ENCODE results near the gene ASCL1.

The ASCL1 gene

DNA sequence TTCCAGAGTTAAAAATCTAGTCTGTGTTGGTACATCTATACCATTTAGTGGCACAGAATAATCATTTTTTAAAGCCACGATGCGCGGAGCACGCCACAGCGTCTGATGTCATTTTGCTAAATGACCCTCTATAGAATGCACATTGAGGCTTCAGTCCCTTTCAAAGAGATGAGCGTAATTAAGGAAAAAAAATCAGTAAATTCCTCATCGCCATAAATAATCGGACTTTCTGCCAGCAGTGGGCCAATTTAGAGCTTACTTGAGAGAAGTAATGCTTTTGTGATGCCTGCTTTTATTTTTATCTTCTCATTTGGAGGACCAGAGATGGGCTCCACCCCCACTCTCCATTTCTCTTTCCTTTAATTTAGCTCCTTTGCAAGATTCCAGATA, 4.0 kb downstream of the ASCL1 start:
- peak overlapping the region; percentile 4 for H3K4me3 Mint-ChIP-seq
- peaks cover 12% of the 10 kb centered on the region for H3K9me3 Mint-ChIP-seq
- H3K27me3 Mint-ChIP-seq: peaks cover 69% of the 10 kb centered on the region
- no peaks in the 10 kb centered on the region for H3K36me3 Mint-ChIP-seq
- H3K4me1 Mint-ChIP-seq: peaks cover 31% of the 10 kb centered on the region
- no peak overlapping the region for H3K27ac Mint-ChIP-seq

DNA sequence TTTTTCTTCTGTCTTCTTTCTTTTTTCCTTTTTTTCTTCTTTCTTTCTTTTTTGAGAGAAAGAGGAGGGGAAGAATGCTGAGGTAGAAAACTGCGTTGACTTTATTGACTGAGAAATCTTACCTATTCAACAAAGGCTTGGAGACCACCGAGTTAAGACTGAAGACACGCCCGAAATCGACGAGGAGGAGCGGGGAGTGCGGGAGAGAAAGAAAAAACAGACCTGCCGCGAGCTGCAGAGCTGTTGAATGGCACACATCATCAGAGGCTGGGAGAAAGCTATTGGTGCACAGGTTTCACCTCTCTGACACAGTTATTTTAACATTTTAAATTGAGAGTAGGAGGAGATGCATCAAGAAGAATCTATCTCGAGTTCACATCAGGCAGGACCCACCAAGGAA, 5.1 kb downstream of the ASCL1 start:
- no peaks in the 10 kb centered on the region for H3K36me3 Mint-ChIP-seq
- H3K27ac Mint-ChIP-seq: no peak overlapping the region
- peaks cover 25% of the 10 kb centered on the region for H3K4me1 Mint-ChIP-seq
- H3K27me3 Mint-ChIP-seq: peaks cover 70% of the 10 kb centered on the region
- H3K4me3 Mint-ChIP-seq: no peak overlapping the region
- peaks cover 12% of the 10 kb centered on the region for H3K9me3 Mint-ChIP-seq

DNA sequence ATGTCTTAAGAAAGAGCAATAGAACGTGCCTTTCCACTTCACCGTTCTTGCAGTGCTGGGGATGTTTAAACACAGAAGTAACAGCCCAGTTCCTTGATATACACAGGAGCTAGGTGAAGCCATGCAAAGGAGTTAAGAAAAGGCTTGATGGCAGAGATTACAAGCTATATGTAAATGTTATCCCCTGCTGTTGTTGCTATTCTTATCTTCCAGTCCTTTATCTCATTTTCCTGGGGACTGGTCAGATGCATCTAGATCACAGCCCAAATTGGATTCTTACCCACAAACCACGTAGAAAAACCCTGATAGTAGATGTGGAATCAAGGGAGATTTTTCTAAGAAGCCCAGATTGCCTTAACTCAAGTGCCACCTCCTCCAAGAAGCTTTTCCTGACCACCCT, 5.5 kb downstream of the ASCL1 start:
- Mint-ChIP-seq H3K27me3 (peaks cover 69% of the 10 kb centered on the region), H3K9me3 (peaks cover 12% of the 10 kb centered on the region), H3K4me3 (no peak overlapping the region), H3K27ac (no peak overlapping the region), H3K36me3 (no peaks in the 10 kb centered on the region), H3K4me1 (peaks cover 23% of the 10 kb centered on the region)

DNA sequence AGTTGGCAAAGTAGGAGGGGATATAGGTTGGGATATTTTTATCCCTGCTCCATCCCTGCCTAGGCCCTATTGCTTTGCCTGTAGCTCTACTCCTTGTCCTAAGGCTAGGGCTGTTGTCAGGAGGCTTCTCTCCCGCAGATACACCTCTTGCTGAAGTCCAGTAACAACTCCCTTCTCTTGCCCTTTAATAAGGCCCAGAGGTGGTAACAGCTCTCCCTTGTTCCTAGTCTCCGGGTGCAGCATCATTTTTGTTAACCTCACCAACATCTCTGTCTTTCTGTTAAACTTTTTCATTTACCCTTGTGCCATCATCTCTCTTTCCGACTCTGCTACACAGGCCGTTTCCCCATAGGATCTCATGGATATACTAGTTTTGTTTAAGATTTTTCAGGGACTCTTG, 6.3 kb downstream of the ASCL1 start:
- Mint-ChIP-seq H3K36me3 (no peaks in the 10 kb centered on the region), H3K27me3 (peaks cover 74% of the 10 kb centered on the region), H3K27ac (no peak overlapping the region), H3K4me1 (peaks cover 23% of the 10 kb centered on the region), H3K9me3 (peaks cover 12% of the 10 kb centered on the region), H3K4me3 (no peak overlapping the region)

DNA sequence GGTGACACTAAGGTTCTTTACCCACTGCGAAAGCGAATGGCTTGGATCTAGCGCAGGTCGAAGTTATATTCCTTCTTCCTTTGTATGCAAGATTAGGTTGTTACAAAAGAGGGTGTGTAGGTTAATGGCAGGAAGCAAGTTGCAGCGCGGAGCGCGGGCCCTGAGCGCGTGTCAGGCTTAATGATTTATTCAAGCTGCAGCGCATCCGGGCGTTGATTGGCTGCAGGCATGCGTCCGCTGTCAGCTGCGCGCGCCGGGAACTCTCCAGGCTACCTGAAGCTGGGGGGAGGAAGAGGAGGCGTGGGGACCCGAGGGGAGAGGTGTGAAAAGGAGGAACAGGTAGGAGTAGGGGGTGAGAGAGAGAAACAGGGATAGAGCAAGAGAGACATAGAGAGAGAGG, 7.4 kb downstream of the ASCL1 start:
- peaks cover 68% of the 10 kb centered on the region for H3K27me3 Mint-ChIP-seq
- no peak overlapping the region for H3K27ac Mint-ChIP-seq
- peaks cover 17% of the 10 kb centered on the region for H3K4me1 Mint-ChIP-seq
- peaks cover 12% of the 10 kb centered on the region for H3K9me3 Mint-ChIP-seq
- peak overlapping the region; percentile 64 for H3K4me3 Mint-ChIP-seq
- no peaks in the 10 kb centered on the region for H3K36me3 Mint-ChIP-seq

DNA sequence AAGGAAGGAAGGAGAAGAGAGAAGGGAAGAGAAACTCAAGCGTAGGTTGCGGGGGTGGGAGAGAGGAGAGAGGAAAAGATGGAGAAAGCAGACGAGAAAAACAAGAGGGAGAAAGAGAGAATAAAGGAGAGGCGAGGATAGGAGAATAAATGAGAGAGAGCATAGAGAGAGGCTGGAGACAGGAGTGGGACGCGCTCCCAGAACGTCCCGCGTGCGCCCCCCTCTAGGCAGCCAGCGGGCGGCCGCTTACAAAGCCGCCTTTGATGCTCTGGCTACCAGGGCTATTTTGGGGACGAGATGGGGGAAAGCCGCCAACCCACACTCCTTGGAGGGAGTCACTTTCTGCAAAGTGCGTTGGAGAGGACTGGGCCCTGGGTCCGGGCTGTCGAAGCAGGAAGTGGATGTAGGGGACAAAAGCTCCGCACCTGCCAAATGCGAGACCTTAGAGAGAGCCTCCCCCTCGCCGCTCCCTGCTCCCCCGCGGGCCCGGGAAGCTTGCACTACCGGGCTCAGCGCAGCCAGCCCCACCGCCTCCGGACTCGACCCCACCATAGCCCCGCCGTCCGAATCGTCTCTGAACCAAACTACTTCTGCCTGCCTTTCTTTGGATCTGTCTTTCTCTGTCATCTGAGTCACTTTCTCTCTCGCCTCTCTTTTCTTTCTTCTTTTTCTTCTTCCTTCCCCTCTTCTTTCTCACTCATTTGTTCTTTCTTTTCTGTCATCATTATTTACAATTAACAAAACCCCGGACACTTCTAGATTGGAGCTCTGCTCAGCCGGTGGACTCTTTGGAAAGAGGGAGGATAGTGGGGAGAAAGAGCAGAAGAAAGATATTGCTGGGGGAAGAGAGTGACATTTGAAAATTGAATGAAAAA, 8.0 kb downstream of the ASCL1 start:
- Mint-ChIP-seq H3K36me3 (no peaks in the 10 kb centered on the region), H3K27ac (no peak overlapping the region), H3K9me3 (peaks cover 12% of the 10 kb centered on the region), H3K27me3 (peaks cover 68% of the 10 kb centered on the region), H3K4me1 (peaks cover 17% of the 10 kb centered on the region), H3K4me3 (peak overlapping the region; percentile 70)

DNA sequence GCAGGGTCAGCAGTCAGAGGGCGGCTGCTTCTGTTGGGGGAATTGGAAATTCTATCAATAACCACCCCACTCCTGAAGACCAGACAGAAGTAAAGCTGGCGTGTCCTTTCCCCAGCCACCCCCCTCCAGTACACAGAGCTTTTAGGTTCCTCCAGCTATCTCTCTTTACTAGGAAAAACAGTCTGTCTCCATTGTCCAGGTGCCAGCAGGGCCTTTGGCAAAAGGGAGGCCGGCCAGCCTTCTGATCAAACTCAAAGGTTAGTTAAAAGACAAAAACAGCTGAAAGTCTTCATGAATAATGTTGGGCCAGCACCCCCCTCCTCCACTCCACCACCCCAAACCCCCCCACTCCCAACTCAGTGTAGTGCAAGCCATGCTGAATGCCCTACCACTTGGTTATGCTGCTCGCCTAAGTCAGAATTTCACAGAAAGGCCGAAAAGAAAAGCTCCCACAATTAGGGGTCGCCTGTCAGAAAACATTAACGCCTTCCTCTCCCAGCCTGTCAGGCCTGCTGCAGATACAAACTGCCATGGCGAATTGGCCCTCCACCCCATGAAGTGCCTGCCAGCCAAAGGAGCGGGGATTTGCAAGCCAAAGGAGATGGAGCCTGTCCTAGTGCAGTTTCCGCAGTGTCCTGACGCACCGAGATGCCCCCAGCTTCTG, 8.9 kb downstream of the ASCL1 start:
- peaks cover 63% of the 10 kb centered on the region for H3K27me3 Mint-ChIP-seq
- H3K4me3 Mint-ChIP-seq: no peak overlapping the region
- peaks cover 17% of the 10 kb centered on the region for H3K4me1 Mint-ChIP-seq
- peaks cover 12% of the 10 kb centered on the region for H3K9me3 Mint-ChIP-seq
- no peak overlapping the region for H3K27ac Mint-ChIP-seq
- no peaks in the 10 kb centered on the region for H3K36me3 Mint-ChIP-seq

DNA sequence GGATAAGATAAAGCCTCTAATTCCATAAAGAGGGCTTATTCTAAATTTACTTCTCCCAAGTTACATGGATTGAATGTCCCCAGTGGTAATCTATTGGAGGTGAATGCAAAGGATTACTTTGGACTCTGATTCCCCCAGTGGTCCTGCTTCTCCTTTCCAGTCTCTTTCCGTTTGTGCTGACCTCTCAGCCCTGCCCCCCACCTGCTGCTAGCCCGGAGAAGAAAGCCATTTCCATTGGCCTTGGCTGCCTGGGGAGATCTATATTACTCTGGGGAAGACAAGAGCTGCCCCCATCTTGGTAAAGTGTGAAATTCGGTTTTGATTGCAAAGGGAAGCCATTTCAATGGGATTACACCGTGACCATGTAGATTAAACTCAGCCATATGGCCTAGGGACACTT, 13.3 kb downstream of the ASCL1 start:
- Mint-ChIP-seq H3K27me3 (peaks cover 35% of the 10 kb centered on the region), H3K9me3 (no peaks in the 10 kb centered on the region), H3K27ac (no peak overlapping the region)

DNA sequence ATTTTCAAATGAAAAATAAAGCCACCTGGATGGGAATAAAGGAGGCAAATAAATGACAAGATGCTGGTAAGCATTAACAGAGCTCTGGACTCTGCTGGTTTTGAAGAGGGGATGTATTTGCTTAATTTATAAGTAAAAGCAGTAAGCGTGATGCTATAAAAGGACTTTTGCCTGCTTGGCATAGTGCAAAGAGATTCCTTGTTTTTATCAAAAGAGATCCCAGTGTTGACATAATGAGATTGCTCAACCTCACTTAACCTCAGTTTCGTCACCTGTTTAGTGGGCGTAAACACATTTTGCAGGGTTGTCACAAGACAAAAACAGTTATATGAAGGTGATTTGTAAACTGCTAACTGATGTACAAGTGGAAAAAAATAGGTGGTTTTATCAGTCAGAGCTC, 13.8 kb downstream of the ASCL1 start:
- no peaks in the 10 kb centered on the region for H3K36me3 Mint-ChIP-seq
- no peak overlapping the region for H3K4me3 Mint-ChIP-seq
- no peaks in the 10 kb centered on the region for H3K4me1 Mint-ChIP-seq
- peaks cover 31% of the 10 kb centered on the region for H3K27me3 Mint-ChIP-seq
- no peak overlapping the region for H3K27ac Mint-ChIP-seq
- H3K9me3 Mint-ChIP-seq: no peaks in the 10 kb centered on the region

More for the DNA sequence above, 13.3 kb downstream of the ASCL1 start:
- no peak overlapping the region for H3K4me3 Mint-ChIP-seq
- H3K4me1 Mint-ChIP-seq: peaks cover 2% of the 10 kb centered on the region
- H3K36me3 Mint-ChIP-seq: no peaks in the 10 kb centered on the region

DNA sequence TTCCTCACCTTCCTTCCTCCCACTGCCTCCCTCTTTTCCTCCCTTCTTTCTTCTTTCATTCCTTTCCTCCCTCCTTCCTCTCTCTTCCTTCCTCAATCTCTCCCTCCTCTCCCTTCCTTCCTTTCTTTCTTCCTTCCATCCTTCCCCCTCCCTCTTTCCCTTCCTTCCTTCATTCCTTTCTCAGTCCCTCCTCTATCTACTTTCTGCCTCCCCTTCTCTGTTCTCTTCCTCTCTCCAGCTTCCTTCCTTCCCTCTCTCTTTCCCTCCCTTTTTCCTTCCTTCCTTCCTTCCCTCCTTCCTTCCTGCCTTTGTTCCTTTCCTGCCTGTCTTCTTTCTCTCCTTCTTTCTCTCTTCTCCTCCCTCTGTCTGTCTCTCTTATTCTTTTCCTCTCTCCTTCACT, 16.1 kb downstream of the ASCL1 start:
- Mint-ChIP-seq H3K4me1 (no peaks in the 10 kb centered on the region), H3K27ac (no peak overlapping the region), H3K4me3 (no peak overlapping the region), H3K9me3 (no peaks in the 10 kb centered on the region), H3K36me3 (no peaks in the 10 kb centered on the region), H3K27me3 (peaks cover 17% of the 10 kb centered on the region)

DNA sequence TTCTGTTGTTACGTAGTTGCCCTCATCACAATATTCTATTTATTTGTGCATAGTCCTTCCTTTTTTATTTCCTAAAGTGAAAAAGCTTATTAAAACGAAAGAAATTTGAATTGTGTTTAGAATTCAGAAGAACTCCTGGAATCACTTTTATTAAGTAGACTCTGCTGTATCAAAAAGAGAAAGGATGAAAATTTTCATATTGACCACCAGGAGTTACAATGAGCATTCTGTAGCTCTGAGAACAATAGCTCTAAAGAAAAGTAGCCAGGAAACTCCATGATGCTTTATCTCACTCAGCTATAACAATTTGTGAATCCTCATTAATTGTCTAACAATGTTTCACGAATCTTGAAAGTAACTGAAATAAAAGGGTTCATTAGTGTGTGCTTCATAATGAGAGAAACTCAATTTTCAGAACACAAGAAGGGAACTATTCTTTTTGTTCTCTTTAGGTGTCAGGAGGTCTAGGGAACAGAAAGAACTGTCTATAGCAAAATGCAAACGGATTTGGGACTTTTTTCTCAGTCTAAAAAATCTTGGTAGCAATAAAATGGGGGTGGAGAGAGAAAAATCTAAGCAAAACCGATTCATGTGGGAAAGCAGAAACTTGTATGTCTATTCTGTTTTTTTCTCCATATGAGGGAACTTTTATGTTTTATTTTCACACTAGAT, 19.3 kb downstream of the ASCL1 start:
- no peaks in the 10 kb centered on the region for H3K36me3 Mint-ChIP-seq
- peaks cover 10% of the 10 kb centered on the region for H3K27me3 Mint-ChIP-seq
- H3K9me3 Mint-ChIP-seq: no peaks in the 10 kb centered on the region
- H3K4me1 Mint-ChIP-seq: no peaks in the 10 kb centered on the region
- no peak overlapping the region for H3K4me3 Mint-ChIP-seq
- no peak overlapping the region for H3K27ac Mint-ChIP-seq

DNA sequence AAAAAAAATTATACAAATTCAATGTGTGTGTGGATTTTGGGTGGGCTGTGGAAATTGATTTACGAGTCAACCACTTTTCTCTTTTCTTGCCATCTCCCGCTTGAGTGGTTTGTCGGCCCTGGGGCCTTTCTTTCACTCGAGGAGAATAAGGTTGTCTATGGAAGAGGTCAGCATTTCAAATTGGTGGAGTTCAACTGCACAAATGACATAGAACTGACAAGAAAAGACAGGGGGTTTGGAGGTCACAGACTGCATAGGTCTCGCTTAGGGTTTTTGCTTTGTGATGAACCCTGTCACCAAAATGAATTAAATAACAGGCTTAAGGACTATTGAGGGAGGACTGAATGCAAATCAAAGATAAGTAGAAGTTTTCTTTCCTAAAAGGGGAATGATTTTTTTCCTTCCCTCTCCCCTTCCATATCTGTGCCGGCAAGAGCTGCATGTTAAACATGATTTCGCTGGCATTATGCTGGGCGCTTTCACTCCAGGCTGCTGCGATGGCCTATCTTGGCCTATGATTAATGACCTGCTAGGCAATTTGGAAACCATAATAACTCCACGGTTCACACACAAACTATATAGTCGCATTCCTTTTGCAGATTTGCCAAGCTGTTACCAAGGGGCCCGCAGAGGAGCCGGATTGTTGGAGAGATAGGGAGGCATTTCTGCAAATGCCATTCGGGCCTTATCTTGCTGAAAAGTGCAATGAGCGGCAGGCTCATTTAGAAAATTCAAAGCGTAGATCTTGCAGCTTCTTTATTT, 20.7 kb downstream of the ASCL1 start:
- Mint-ChIP-seq H3K27me3 (peaks cover 4% of the 10 kb centered on the region), H3K4me3 (no peak overlapping the region), H3K4me1 (no peaks in the 10 kb centered on the region), H3K9me3 (no peaks in the 10 kb centered on the region), H3K36me3 (no peaks in the 10 kb centered on the region), H3K27ac (no peak overlapping the region)

DNA sequence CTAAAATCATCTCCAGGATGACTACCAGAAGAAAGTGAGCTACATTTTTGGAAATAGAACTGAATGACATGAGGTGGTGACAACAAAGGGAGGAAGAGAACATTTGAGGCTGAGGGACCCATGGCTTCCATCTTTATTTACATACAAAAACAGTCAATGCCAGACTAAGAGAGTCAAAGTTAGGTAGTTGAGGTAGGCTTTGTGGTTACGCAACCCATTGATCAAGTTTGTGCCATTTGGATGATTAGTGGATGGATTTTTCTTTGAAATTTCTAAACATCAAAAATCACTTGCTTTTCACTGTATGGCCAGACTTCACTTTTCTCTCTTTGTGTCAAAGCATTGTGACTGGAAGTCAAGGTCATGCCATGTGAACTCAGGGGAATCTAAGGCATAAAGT, 22.9 kb downstream of the ASCL1 start:
- Mint-ChIP-seq H3K27me3 (peaks cover 4% of the 10 kb centered on the region), H3K4me1 (no peaks in the 10 kb centered on the region), H3K4me3 (no peak overlapping the region), H3K9me3 (no peaks in the 10 kb centered on the region), H3K36me3 (no peaks in the 10 kb centered on the region), H3K27ac (no peak overlapping the region)

DNA sequence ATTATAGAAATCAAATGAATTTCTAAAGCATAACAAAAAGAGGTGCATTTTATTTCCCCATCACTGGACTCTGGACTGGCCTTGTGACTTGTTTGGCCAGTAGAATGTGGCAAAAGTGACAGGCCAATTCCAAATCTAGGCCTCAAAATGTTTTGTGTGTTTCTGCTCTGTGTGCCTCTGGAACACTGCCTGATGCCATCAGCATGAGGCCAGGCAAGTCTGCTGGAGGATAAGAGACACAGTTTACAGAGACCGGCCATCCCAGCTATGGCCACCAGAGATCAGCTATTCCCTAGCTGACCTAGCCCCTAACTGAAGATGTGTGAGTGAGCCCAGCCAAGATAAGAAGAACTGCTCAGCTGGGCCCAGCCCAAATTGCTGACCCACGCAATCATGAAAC, 32.9 kb downstream of the ASCL1 start:
- Mint-ChIP-seq H3K4me1 (peaks cover 4% of the 10 kb centered on the region), H3K9me3 (peaks cover 4% of the 10 kb centered on the region), H3K4me3 (no peak overlapping the region), H3K36me3 (no peaks in the 10 kb centered on the region), H3K27me3 (peaks cover 1% of the 10 kb centered on the region), H3K27ac (no peak overlapping the region)

DNA sequence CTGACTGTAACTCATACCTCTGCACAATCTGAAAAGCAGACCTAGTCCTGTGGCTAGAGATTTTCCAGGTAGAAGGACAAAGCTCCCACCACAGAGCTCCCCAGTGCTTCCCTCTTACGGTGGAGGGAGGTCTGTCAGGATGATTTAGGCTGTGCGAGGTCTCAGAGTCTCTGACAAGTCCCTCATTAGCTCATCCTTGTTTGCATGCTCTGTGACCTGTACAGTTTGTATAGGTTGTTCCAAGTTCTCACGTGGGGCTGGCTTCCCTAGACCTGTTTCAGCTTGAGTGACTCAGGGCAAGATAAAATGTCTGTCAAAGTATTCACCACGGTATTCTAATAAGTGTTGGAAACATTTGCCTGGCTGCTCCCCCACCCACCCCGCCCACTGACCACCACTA, 34.8 kb downstream of the ASCL1 start:
- Mint-ChIP-seq H3K36me3 (no peaks in the 10 kb centered on the region), H3K9me3 (peaks cover 4% of the 10 kb centered on the region), H3K4me3 (no peak overlapping the region), H3K27ac (no peak overlapping the region), H3K4me1 (peaks cover 4% of the 10 kb centered on the region), H3K27me3 (peaks cover 1% of the 10 kb centered on the region)

All from activated naive CD4-positive, alpha-beta T cell treated with anti-CD3 and anti-CD28 coated beads, Interleukin-2, amount 50 U/mL, for 24 hours (primary cell).